CD14-positive monocyte (primary cell): ENCODE measurements around the gene SLC12A7. TPM values are rescaled to one million over a fixed set of nuclear protein-coding genes. Genes with fewer than 3 reads are reported as not detected.
A peak's percentile ranks its signal among the peaks of the same experiment; 100 is the strongest.

Experiments used
- DNase-seq, 3 donors: peaks; one replicate each; pipeline ENCODE4 v3.0.0-alpha.2; 2011 to 2022
- H2AFZ ChIP-seq: 2 replicates; pipeline ENCODE4 v1.6.0; 2012; ENCODE audit warnings: mild to moderate bottlenecking, low read depth, low read length, inconsistent platforms; ENCODE audit not compliant: insufficient read depth, poor library complexity, severe bottlenecking
- H3K27ac ChIP-seq, 2 donors: 1 replicate in 1 of 2; 2 replicates in 1 of 2; pipeline ENCODE4 v1.5.1; 2012 to 2013; ENCODE audit warnings: low read length in 2 of 2, control low read depth in 1 of 2, inconsistent platforms in 1 of 2, low read depth in 1 of 2, mild to moderate bottlenecking in 1 of 2
- H3K27me3 ChIP-seq, 2 donors: one replicate each; pipeline versions ENCODE4 v1.6.0 to v1.6.1; 2011 to 2013; ENCODE audit warnings: low read length in 2 of 2; ENCODE audit not compliant: control insufficient read depth in 2 of 2, insufficient read depth in 2 of 2
- H3K36me3 ChIP-seq, 2 donors: replicated peaks in 1 of 2; 1 replicate in 1 of 2; 2 replicates in 1 of 2; pipeline versions ENCODE4 v1.5.1 to v1.6.1; 2012 to 2013; ENCODE audit warnings: low read length in 2 of 2, control low read depth in 1 of 2, inconsistent platforms in 1 of 2, mild to moderate bottlenecking in 1 of 2; ENCODE audit not compliant: insufficient read depth in 2 of 2, control insufficient read depth in 1 of 2
- H3K4me1 ChIP-seq, 2 donors: 1 replicate in 1 of 2; 2 replicates in 1 of 2; pipeline versions ENCODE4 v1.5.1 to v1.6.1; 2012 to 2013; ENCODE audit warnings: low read length in 2 of 2, control low read depth in 1 of 2, inconsistent platforms in 1 of 2, mild to moderate bottlenecking in 1 of 2, moderate library complexity in 1 of 2; ENCODE audit not compliant: insufficient read depth in 2 of 2, control insufficient read depth in 1 of 2
- H3K4me2 ChIP-seq: replicated peaks from 2 replicates; pipeline ENCODE3; 2012; ENCODE audit warnings: low read length, moderate library complexity, mild to moderate bottlenecking; ENCODE audit not compliant: poor library complexity, severe bottlenecking; ENCODE audit errors: extremely low read depth
- H3K4me3 ChIP-seq, 3 experiments: fragments of 200-600 bp in 1 of 3; sonication (generic) in 1 of 3; replicated peaks in 1 of 3; 1 replicate in 2 of 3; 2 replicates in 1 of 3; pipeline ENCODE4 v1.5.1; 2011 to 2013; ENCODE audit warnings: low read length in 3 of 3, mild to moderate bottlenecking in 3 of 3, control low read depth in 2 of 3, low read depth in 2 of 3, inconsistent platforms in 1 of 3, moderate library complexity in 1 of 3
- H3K79me2 ChIP-seq: 2 replicates; pipeline ENCODE4 v1.6.0; 2012; ENCODE audit warnings: mild to moderate bottlenecking, control low read depth, inconsistent platforms, low read length, moderate library complexity; ENCODE audit not compliant: insufficient read depth
- H3K9ac ChIP-seq: 2 replicates; pipeline ENCODE4 v1.6.0; 2017; ENCODE audit warnings: low read length, mild to moderate bottlenecking; ENCODE audit not compliant: insufficient read depth, poor library complexity, severe bottlenecking
- H3K9me3 ChIP-seq, 2 donors: replicated peaks in 1 of 2; 1 replicate in 1 of 2; 2 replicates in 1 of 2; pipeline versions ENCODE4 v1.5.1 to v1.6.1; 2012 to 2013; ENCODE audit warnings: low read length in 2 of 2, control low read depth in 1 of 2; ENCODE audit not compliant: control insufficient read depth in 1 of 2, insufficient read depth in 1 of 2
- H4K20me1 ChIP-seq: 2 replicates; pipeline ENCODE4 v1.6.0; 2012; ENCODE audit warnings: mild to moderate bottlenecking, low read length, control low read depth, moderate library complexity; ENCODE audit not compliant: insufficient read depth
- H3K27ac Mint-ChIP-seq, 7 donors: one replicate each; pipeline ENCODE4 v1.8.0; 2020; ENCODE audit warnings: mild to moderate bottlenecking in 7 of 7, mixed read lengths in 7 of 7, moderate library complexity in 6 of 7, inconsistent platforms in 2 of 7
- H3K27me3 Mint-ChIP-seq, 3 donors: one replicate each; pipeline ENCODE4 v1.8.0; 2021 to 2022; ENCODE audit warnings: low read depth in 3 of 3, mild to moderate bottlenecking in 3 of 3, mixed read lengths in 3 of 3, moderate library complexity in 3 of 3, inconsistent platforms in 1 of 3
- H3K36me3 Mint-ChIP-seq, 2 donors: one replicate each; pipeline ENCODE4 v1.8.0; 2020; ENCODE audit warnings: mixed read lengths in 2 of 2, inconsistent platforms in 1 of 2, mild to moderate bottlenecking in 1 of 2
- H3K4me1 Mint-ChIP-seq: one replicate; pipeline ENCODE4 v1.8.0; 2020; ENCODE audit warnings: mild to moderate bottlenecking, mixed read lengths
- H3K4me3 Mint-ChIP-seq, 2 donors: one replicate each; pipeline ENCODE4 v1.8.0; 2020; ENCODE audit warnings: mild to moderate bottlenecking in 2 of 2, mixed read lengths in 2 of 2, moderate library complexity in 1 of 2
- H3K9me3 Mint-ChIP-seq, 7 donors: one replicate each; pipeline ENCODE4 v1.8.0; 2020 to 2022; ENCODE audit warnings: mixed read lengths in 7 of 7, mild to moderate bottlenecking in 6 of 7, moderate library complexity in 6 of 7, inconsistent platforms in 2 of 7
- WGBS: methylation state at CpG from one replicate; pipeline ENCODE4 v1.1.5; 2013; ENCODE audit warnings: missing lambda C conversion rate; ENCODE audit not compliant: insufficient coverage; 5-methylcytosine and 5-hydroxymethylcytosine counted together
- intact Hi-C, 2 donors: fragments of 100-400 bp; cut with micrococcal nuclease; formaldehyde crosslinking; loops; one replicate each; pipeline versions ENCODE4 v1.15.0 to v1.15.1; 2023
- polyA plus RNA-seq, 3 donors: library from polyadenylated mRNA; depleted of rRNA in 1 of 3; unstranded in 2 of 3; stranded (reverse) in 1 of 3; fragments of 300-500 nt in 2 of 3; fragments of >200 nt in 1 of 3; fragmentation: Illumina TruSeq in 2 of 3; gene quantifications; 1 replicate in 2 of 3; 2 replicates in 1 of 3; pipeline ENCODE4 v1.2.3, GENCODE V29; 2012 to 2021
- TF ChIP-seq, protein P1 (sequence below): fragments of 200-600 bp; IDR thresholded peaks from one replicate; pipeline ENCODE4 v1.8.0; 2022; ENCODE audit warnings: antibody characterized with exemption, mild to moderate bottlenecking

Gene SLC12A7
- polyA plus RNA-seq, 3 donors, result 8.2 to 31.2 (median 12.5) TPM

DNA sequence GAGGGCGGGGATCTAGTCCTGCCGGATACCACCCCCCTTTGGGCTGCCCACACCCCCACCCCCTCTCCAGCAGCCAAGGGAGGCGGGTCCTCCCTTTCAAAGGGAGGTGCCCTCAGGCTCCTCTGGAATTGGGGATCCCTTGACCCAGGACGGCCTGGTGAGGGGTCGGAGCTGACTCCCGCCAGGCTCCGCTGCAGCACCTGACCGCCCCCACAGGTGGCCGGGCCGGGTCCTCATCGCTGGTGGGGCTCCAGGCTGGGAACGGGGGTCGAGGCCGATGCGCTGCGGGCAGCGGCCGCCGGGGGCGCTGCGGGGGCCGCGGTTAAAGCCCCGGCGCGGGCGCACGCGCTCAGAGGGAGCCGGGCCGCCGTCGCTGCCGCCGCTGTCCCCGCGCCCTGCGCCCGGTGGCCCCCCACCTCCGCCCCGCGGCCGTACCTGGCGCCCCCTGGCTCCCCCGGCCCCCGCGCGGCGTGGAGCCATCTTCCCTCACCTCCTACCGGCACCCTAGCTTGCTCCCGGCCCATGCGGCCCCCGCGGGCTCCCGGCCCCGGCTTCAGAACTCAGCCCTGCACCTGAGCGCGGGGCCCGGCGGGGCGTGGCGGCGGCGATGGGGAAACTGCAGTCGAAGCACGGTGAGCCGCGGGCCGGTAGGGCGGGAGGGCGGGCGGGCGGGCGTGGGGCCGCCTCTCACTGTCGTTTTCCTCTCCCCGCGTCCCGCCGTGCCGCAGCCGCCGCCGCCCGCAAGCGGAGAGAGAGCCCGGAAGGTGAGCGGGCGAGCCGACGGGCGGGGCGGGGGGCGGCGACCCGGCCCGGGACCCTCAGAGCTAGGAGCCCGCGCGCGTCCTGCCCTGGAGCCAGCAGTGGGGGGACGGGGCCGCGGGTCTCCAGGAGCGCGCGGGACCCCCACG, 103.2 kb downstream of the SLC12A7 start, which contains the start of gene NKD2:
NKD2 (plus strand) TSS at position 352 of the 908 bp plus-strand sequence; CDS start at position 608, 256 bp downstream.
- H3K4me1 Mint-ChIP-seq, result peaks cover 2% of the 10 kb centered on the region
- no peak within 1 kb of the TSS for H3K4me2 ChIP-seq
- H2AFZ ChIP-seq, result no peak within 1 kb of the TSS
- H3K79me2 ChIP-seq, result no peaks in the 10 kb centered on the region
- no peak within 1 kb of the TSS for H3K9ac ChIP-seq
- intact Hi-C loops, result no loop called here
- peaks cover 0 to 4% of the 10 kb centered on the region in 2 donors for H3K4me1 ChIP-seq
- H3K27me3 Mint-ChIP-seq, result peaks cover 54 to 78% (median 65%) of the 10 kb centered on the region in 3 donors
- peaks cover 11 to 65% of the 10 kb centered on the region in 2 donors for H3K27me3 ChIP-seq
- H3K9me3 Mint-ChIP-seq, result peaks cover 0 to 17% (median 4%) of the 10 kb centered on the region in 7 donors
- no peaks in the 10 kb centered on the region for H3K36me3 Mint-ChIP-seq
- H3K27ac ChIP-seq, result no peak within 1 kb of the TSS
- H3K36me3 ChIP-seq, result no peaks in the 10 kb centered on the region
- no peaks in the 10 kb centered on the region for H4K20me1 ChIP-seq
- peak within 1 kb of the TSS in 1 of 2 donors; percentile 85 for H3K4me3 Mint-ChIP-seq
- no peak for DNase-seq
- H3K27ac Mint-ChIP-seq, result no peak within 1 kb of the TSS
- H3K9me3 ChIP-seq, result no peaks in the 10 kb centered on the region
- TF ChIP-seq, protein P1, sequence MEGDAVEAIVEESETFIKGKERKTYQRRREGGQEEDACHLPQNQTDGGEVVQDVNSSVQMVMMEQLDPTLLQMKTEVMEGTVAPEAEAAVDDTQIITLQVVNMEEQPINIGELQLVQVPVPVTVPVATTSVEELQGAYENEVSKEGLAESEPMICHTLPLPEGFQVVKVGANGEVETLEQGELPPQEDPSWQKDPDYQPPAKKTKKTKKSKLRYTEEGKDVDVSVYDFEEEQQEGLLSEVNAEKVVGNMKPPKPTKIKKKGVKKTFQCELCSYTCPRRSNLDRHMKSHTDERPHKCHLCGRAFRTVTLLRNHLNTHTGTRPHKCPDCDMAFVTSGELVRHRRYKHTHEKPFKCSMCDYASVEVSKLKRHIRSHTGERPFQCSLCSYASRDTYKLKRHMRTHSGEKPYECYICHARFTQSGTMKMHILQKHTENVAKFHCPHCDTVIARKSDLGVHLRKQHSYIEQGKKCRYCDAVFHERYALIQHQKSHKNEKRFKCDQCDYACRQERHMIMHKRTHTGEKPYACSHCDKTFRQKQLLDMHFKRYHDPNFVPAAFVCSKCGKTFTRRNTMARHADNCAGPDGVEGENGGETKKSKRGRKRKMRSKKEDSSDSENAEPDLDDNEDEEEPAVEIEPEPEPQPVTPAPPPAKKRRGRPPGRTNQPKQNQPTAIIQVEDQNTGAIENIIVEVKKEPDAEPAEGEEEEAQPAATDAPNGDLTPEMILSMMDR, result peak; percentile 26
- WGBS, result under 1% methylated on average over 95 of the region's 108 CpGs
- H3K4me3 ChIP-seq, result no peak within 1 kb of the TSS

DNA sequence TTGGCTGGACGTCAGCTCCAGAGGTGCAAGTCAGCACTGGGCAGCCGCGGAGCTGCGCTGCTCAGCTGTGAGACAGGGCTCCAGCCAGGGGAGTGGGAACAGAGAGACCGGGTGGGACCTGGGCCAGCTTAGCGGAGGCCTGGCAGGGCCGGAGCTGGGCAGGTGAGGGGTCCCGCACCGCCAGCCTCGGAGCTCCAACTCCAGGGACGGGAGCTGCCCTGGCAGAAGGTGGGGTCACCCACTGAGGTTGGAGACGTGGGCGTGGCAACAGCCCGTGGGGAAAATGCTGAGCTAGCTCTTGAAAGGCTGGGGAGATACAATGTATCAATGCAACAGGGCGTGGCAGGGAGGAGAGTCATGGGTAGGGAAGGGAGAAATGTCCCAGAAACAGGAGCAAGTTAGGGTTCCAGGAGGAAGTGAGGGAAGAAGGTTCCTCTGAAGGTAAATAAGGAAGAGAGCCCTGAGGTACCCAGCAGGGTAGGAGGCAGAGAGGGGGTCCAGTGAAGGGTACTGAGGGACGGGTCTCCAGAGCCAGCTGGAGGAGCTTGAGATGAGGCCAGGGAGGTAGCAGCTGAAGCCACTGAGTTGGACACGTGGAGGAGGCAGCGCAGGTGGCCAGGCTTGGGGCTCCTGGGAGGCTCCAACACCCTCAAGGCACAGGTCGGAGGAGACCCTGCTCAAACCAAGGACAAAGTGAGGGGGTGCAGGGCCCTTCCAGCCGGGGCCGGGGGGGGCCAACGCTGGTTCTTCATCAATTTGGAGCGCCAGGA, 104.0 kb downstream of the SLC12A7 start:
- TF ChIP-seq, protein P1, result no peak
- Histone ChIP-seq H3K4me1 (peaks cover 0 to 4% of the 10 kb centered on the region in 2 donors), H3K4me3 (no peak overlapping the region), H3K79me2 (no peaks in the 10 kb centered on the region), H3K4me2 (no peak overlapping the region), H3K36me3 (no peaks in the 10 kb centered on the region), H3K9me3 (no peaks in the 10 kb centered on the region), H3K9ac (no peak overlapping the region), H2AFZ (no peak overlapping the region), H3K27me3 (peaks cover 13 to 74% of the 10 kb centered on the region in 2 donors), H4K20me1 (no peaks in the 10 kb centered on the region), H3K27ac (no peak overlapping the region)
- intact Hi-C loops, result no loop called here
- peaks cover 0 to 17% (median 4%) of the 10 kb centered on the region in 7 donors for H3K9me3 Mint-ChIP-seq
- no peak overlapping the region for H3K27ac Mint-ChIP-seq
- 66% methylated on average over 21 of the region's 23 CpGs for WGBS
- no peaks in the 10 kb centered on the region for H3K36me3 Mint-ChIP-seq
- peaks cover 59 to 85% (median 72%) of the 10 kb centered on the region in 3 donors for H3K27me3 Mint-ChIP-seq
- peak overlapping the region in 1 of 2 donors; percentile 85 for H3K4me3 Mint-ChIP-seq
- H3K4me1 Mint-ChIP-seq, result peaks cover 2% of the 10 kb centered on the region
- no peak for DNase-seq
